ENCODE results near the gene PRKAG2. TPM values are rescaled to one million over a fixed set of nuclear protein-coding genes. Genes with fewer than 3 reads are reported as not detected.
A peak's percentile ranks its signal among the peaks of the same experiment; 100 is the strongest.

The PRKAG2 gene
- total and polyA plus RNA-seq, 8 donors: 7.4 to 16.7 (median 9.2) TPM

DNA sequence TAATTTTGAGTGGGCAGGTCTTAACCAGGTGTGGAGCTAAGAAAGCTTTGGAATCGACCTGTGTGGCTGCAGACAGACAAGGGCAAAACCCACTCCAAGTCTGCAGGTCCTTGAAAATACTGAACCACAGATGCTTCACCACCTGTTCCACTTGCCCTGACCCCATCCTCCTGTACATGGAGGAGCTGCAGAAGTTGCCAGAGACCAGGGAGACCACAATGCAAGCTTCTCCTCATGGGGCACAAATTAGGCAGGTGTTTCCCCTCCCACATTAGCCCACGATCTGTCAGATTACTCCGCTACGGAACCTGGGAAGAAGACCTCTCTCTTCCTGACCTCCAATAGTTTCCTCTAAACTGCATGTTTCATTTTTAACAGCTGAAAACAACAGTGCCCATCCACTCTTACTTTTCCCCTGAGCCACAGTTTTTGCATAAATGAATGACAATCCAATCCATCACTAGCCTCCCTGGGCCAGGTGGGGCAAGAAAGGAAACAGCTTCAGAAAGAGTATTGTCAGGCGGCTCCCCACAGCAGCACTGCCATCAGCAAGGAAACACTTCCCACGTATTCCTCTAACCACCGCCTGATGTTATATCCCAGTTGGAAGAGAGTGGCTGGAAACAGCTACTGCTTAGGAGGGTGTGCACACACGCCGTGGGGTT lies 141.6 kb downstream of the PRKAG2 start:
- Histone ChIP-seq H3K9me3 (no peaks in the 10 kb centered on the region), H3K27ac (no peak overlapping the region), H3K27me3 (no peaks in the 10 kb centered on the region), H3K4me3 (no peak overlapping the region), H3K4me1 (no peaks in the 10 kb centered on the region), H3K36me3 (no peaks in the 10 kb centered on the region)
- ATAC-seq: no peak
- DNase-seq: no peak
- 74 to 79% methylated on average over 9 of the region's 9 CpGs for WGBS, 2 donors
- TF ChIP-seq CTCF (IDR thresholded peaks at IDR 0.05): no peak
- intact Hi-C loops (cut with DNase I): no loop called here
- no peak for FAIRE-seq

DNA sequence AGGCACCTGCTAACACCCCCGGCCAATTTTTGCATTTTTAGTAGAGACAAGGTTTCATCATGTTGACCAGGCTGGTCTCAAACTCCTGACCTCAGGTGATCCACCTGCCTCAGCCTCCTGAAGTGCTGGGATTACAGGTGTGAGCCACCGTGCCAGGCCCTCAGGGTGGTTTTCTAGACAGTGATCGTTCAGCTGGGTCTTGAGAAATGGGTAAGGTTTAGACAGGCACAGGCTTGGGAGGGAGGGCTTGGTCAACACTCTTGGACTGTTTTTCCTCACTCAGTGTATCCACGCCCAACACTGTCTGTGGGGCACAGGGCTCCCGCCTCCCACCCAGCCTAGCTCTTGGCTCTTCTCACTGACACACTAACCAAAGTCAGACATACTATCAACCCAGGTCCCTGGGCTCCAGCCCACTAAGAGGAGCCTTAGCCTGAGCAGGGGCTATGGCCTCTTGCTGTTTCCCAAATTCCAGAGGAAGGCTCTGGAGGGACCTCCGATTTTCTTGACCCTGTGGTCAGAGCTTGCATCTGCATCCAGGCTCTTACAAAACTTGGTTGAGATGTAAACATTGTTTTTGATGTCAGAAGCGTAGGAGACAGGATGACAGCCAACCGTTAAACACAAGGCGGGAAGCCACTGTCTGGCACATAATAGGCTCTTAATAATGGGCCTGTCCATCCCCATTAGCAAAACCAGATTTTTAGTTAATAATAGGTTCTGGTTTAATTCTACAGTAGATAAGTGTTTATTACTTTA lies 143.9 kb downstream of the PRKAG2 start:
- no peak for FAIRE-seq
- TF ChIP-seq CTCF (IDR thresholded peaks at IDR 0.05): no peak
- H3K4me3 ChIP-seq: no peak overlapping the region

GRCh38 chr7:151732292-151732691 lies 144.6 kb downstream of the PRKAG2 start:
- no peaks in the 10 kb centered on the region for H3K27me3 ChIP-seq
- H3K36me3 ChIP-seq: no peaks in the 10 kb centered on the region
- TF ChIP-seq CTCF (IDR thresholded peaks at IDR 0.05): no peak
- H3K4me1 ChIP-seq: no peaks in the 10 kb centered on the region
- H3K27ac ChIP-seq: no peak overlapping the region
- no peak for FAIRE-seq
- WGBS, 2 donors: 89 to 94% methylated on average over 13 of the region's 13 CpGs
- intact Hi-C loops (cut with DNase I): no loop called here
- no peak for ATAC-seq
- H3K4me3 ChIP-seq: no peak overlapping the region
- H3K9me3 ChIP-seq: no peaks in the 10 kb centered on the region
- DNase-seq: no peak

More for the DNA sequence above, 143.9 kb downstream of the PRKAG2 start:
- H3K27me3 ChIP-seq: no peaks in the 10 kb centered on the region
- no peak overlapping the region for H3K27ac ChIP-seq
- DNase-seq (peak in 1 of 6 donors; percentile 0), ATAC-seq (no peak)
- intact Hi-C loops (cut with DNase I): no loop called here
- WGBS, 2 donors: 90 to 93% methylated on average over 9 of the region's 9 CpGs
- no peaks in the 10 kb centered on the region for H3K4me1 ChIP-seq
- H3K9me3 ChIP-seq: no peaks in the 10 kb centered on the region
- H3K36me3 ChIP-seq: no peaks in the 10 kb centered on the region

GRCh38 chr7:151731022-151731441 lies 145.9 kb downstream of the PRKAG2 start:
- H3K9me3 ChIP-seq: no peaks in the 10 kb centered on the region
- H3K36me3 ChIP-seq: no peaks in the 10 kb centered on the region
- 88 to 91% methylated on average over 8 of the region's 8 CpGs for WGBS, 2 donors
- FAIRE-seq: no peak
- peak in 1 of 6 donors; percentile 6 for DNase-seq
- no peak overlapping the region for H3K4me3 ChIP-seq
- no peaks in the 10 kb centered on the region for H3K4me1 ChIP-seq
- no peak for ATAC-seq
- intact Hi-C loops (cut with DNase I): no loop called here
- H3K27ac ChIP-seq: no peak overlapping the region
- H3K27me3 ChIP-seq: no peaks in the 10 kb centered on the region
- TF ChIP-seq CTCF (IDR thresholded peaks at IDR 0.05): no peak

DNA sequence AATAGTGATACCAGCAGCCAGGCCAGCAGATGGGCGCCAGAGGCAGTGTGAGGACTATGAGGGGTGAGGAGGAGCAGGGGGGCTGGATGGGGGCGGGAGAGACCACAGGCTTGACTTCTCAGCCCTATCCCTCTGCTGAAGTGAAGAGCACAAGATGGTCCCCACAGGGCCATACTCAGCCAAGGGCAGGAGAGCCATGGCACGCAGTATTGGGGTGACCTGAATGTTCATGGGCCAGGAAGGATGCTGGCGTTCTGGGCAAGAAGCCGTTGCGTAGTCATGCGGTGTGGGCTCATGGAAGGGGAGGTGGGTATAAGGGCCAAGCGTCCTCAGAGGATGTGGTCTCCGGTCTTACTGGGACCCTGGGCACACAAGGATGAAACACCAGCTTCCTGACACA lies 146.3 kb downstream of the PRKAG2 start:
- ATAC-seq: no peak
- Histone ChIP-seq H3K27me3 (no peaks in the 10 kb centered on the region), H3K36me3 (no peaks in the 10 kb centered on the region), H3K27ac (no peak overlapping the region), H3K4me1 (no peaks in the 10 kb centered on the region), H3K4me3 (no peak overlapping the region), H3K9me3 (no peaks in the 10 kb centered on the region)
- intact Hi-C loops (cut with DNase I): no loop called here
- FAIRE-seq: no peak
- peak in 1 of 6 donors; percentile 2 for DNase-seq
- no peak for TF ChIP-seq CTCF (IDR thresholded peaks at IDR 0.05)
- whole genome bisulfite sequencing, 2 donors: 92 to 95% methylated on average over 9 of the region's 9 CpGs
